Activated B cell treated with CpG ODN at 0.5 μM for 24 hours (primary cell): ENCODE measurements around the gene ADAMTSL3. TPM values are rescaled to one million over a fixed set of nuclear protein-coding genes. Genes with fewer than 3 reads are reported as not detected.

Experiments
- ATAC-seq: fragments of 200-7000 bp; cut with Tn5 transposase; one replicate; pipeline ENCODE4 v1.10.0; 2021; ENCODE audit warnings: low read depth, mild to moderate bottlenecking, moderate library complexity
- CTCF ChIA-PET: fragments of 350-600 bp; sonication (Branson Sonifier 250); formaldehyde crosslinking; loops from one replicate; lab custom pipeline; 2021; ENCODE audit warnings: antibody characterized with exemption; lab: Charles Lee
- POLR2A ChIA-PET: fragments of 350-600 bp; sonication (Branson Sonifier 250); formaldehyde crosslinking; loops from one replicate; lab custom pipeline; 2021; ENCODE audit warnings: antibody characterized with exemption; lab: Charles Lee
- DNase-seq: peaks from one replicate; pipeline ENCODE4 v3.0.0; 2022
- H3K27ac Mint-ChIP-seq: one replicate; pipeline ENCODE4 v1.8.0; 2020; ENCODE audit warnings: mixed read lengths
- H3K27me3 Mint-ChIP-seq: one replicate; pipeline ENCODE4 v1.8.0; 2021; ENCODE audit warnings: mixed read lengths
- H3K36me3 Mint-ChIP-seq: one replicate; pipeline ENCODE4 v1.8.0; 2021; ENCODE audit warnings: low read depth, mixed read lengths
- H3K4me1 Mint-ChIP-seq: one replicate; pipeline ENCODE4 v1.8.0; 2021; ENCODE audit warnings: mixed read lengths
- H3K4me3 Mint-ChIP-seq: one replicate; pipeline ENCODE4 v1.8.0; 2020; ENCODE audit warnings: mild to moderate bottlenecking, mixed read lengths
- H3K9me3 Mint-ChIP-seq: one replicate; pipeline ENCODE4 v1.8.0; 2020; ENCODE audit warnings: mixed read lengths
- CTCF ChIP-seq: fragments of 200-600 bp; IDR thresholded peaks from one replicate; pipeline ENCODE4 v1.8.0; 2022; ENCODE audit warnings: antibody characterized with exemption, mild to moderate bottlenecking
- intact Hi-C: fragments of 100-400 bp; cut with micrococcal nuclease; formaldehyde crosslinking; loops from one replicate; pipeline ENCODE4 v1.15.1; 2024
- total RNA-seq: library from RNA; stranded (reverse); gene quantifications from 2 replicates; pipeline ENCODE4 v1.2.3, GENCODE V29; 2022

ADAMTSL3 gene
- total RNA-seq, 1 donor from 2014 or later: not detected

- TF ChIP-seq CTCF: no peak
- H3K4me3 Mint-ChIP-seq: no peak overlapping the region
- no peak overlapping the region for H3K27ac Mint-ChIP-seq
- H3K4me1 Mint-ChIP-seq: no peaks in the 10 kb centered on the region
- no peaks in the 10 kb centered on the region for H3K27me3 Mint-ChIP-seq
- ChIA-PET CTCF (no interaction called here), POLR2A (no interaction called here)
- no peaks in the 10 kb centered on the region for H3K9me3 Mint-ChIP-seq
- no peak for DNase-seq
- intact Hi-C loops: no loop called here
- no peak for ATAC-seq
- H3K36me3 Mint-ChIP-seq: no peaks in the 10 kb centered on the region
Observed at GRCh38 chr15:83846847-83847246, 192.9 kb downstream of the ADAMTSL3 start.

GRCh38 chr15:83848315-83849050 is 194.6 kb downstream of the ADAMTSL3 start:
- DNase-seq (no peak), ATAC-seq (no peak)
- CTCF ChIA-PET: no interaction called here
- Mint-ChIP-seq H3K27me3 (no peaks in the 10 kb centered on the region), H3K9me3 (no peaks in the 10 kb centered on the region), H3K4me1 (no peaks in the 10 kb centered on the region), H3K4me3 (no peak overlapping the region), H3K36me3 (no peaks in the 10 kb centered on the region), H3K27ac (no peak overlapping the region)
- no peak for TF ChIP-seq CTCF
- POLR2A ChIA-PET: no interaction called here
- intact Hi-C loops: no loop called here

- DNase-seq: no peak
- Mint-ChIP-seq H3K36me3 (no peaks in the 10 kb centered on the region), H3K9me3 (no peaks in the 10 kb centered on the region), H3K4me3 (no peak overlapping the region), H3K27me3 (no peaks in the 10 kb centered on the region), H3K4me1 (no peaks in the 10 kb centered on the region), H3K27ac (no peak overlapping the region)
- TF ChIP-seq CTCF: no peak
- intact Hi-C loops: no loop called here
- no peak for ATAC-seq
- ChIA-PET CTCF (no interaction called here), POLR2A (no interaction called here)
Observed at GRCh38 chr15:83850015-83850414, 196.1 kb downstream of the ADAMTSL3 start.

GRCh38 chr15:83850501-83851245 is 196.8 kb downstream of the ADAMTSL3 start:
- CTCF ChIA-PET: no interaction called here
- POLR2A ChIA-PET: no interaction called here
- H3K27ac Mint-ChIP-seq: no peak overlapping the region
- H3K27me3 Mint-ChIP-seq: peaks cover 2% of the 10 kb centered on the region
- DNase-seq: no peak
- intact Hi-C loops: no loop called here
- no peaks in the 10 kb centered on the region for H3K4me1 Mint-ChIP-seq
- TF ChIP-seq CTCF: no peak
- peaks cover 2% of the 10 kb centered on the region for H3K9me3 Mint-ChIP-seq
- no peak overlapping the region for H3K4me3 Mint-ChIP-seq
- ATAC-seq: no peak
- no peaks in the 10 kb centered on the region for H3K36me3 Mint-ChIP-seq

GRCh38 chr15:83853232-83853631 is 199.3 kb downstream of the ADAMTSL3 start:
- no peak for TF ChIP-seq CTCF
- Mint-ChIP-seq H3K4me1 (no peaks in the 10 kb centered on the region), H3K36me3 (no peaks in the 10 kb centered on the region), H3K27ac (no peak overlapping the region), H3K4me3 (no peak overlapping the region), H3K9me3 (peaks cover 2% of the 10 kb centered on the region), H3K27me3 (peaks cover 4% of the 10 kb centered on the region)
- no peak for DNase-seq
- CTCF ChIA-PET: no interaction called here
- POLR2A ChIA-PET: no interaction called here
- ATAC-seq: no peak
- intact Hi-C loops: no loop called here
